Keratinocyte (primary cell): ENCODE measurements around the gene VANGL1.

Experiments
- EZH2 ChIP-seq: IDR thresholded peaks from one replicate; pipeline ENCODE4 v1.6.1; 2012; ENCODE audit warnings: inconsistent platforms, mild to moderate bottlenecking, low read length, moderate library complexity
- TF ChIP-seq, protein P1 (sequence below), 3 experiments: IDR thresholded peaks in 1 of 3; conservative IDR thresholded peaks in 1 of 3; optimal IDR thresholded peaks in 1 of 3; 2 replicates in 2 of 3; 3 replicates in 1 of 3; pipeline versions ENCODE3 to v1.5.1; 2011; ENCODE audit warnings: low read length in 3 of 3, mild to moderate bottlenecking in 3 of 3, moderate library complexity in 2 of 3, control low read depth in 1 of 3, inconsistent platforms in 1 of 3; ENCODE audit not compliant: insufficient read depth in 2 of 3; ENCODE audit errors: extremely low read depth in 1 of 3

GRCh38 chr1:115656461-115657077 lies 14.8 kb downstream of the VANGL1 start:
- TF ChIP-seq, protein P1, sequence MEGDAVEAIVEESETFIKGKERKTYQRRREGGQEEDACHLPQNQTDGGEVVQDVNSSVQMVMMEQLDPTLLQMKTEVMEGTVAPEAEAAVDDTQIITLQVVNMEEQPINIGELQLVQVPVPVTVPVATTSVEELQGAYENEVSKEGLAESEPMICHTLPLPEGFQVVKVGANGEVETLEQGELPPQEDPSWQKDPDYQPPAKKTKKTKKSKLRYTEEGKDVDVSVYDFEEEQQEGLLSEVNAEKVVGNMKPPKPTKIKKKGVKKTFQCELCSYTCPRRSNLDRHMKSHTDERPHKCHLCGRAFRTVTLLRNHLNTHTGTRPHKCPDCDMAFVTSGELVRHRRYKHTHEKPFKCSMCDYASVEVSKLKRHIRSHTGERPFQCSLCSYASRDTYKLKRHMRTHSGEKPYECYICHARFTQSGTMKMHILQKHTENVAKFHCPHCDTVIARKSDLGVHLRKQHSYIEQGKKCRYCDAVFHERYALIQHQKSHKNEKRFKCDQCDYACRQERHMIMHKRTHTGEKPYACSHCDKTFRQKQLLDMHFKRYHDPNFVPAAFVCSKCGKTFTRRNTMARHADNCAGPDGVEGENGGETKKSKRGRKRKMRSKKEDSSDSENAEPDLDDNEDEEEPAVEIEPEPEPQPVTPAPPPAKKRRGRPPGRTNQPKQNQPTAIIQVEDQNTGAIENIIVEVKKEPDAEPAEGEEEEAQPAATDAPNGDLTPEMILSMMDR (optimal IDR thresholded peaks at IDR 0.05 in 1 of 3, IDR thresholded peaks at IDR 0.05 in 1 of 3, conservative IDR thresholded peaks at IDR 0.05 in 1 of 3; ENCODE audit: extremely low read depth in 1 of 3, insufficient read depth in 2 of 3, low read length in 3 of 3), result no peak
- no peak for TF ChIP-seq EZH2
